Duodenal mucosa (tissue), 2 donors: ENCODE measurements around the gene RFX2.
A peak's percentile ranks its signal among the peaks of the same experiment; 100 is the strongest.
"Not testable (repeated sequence)": the region's sequence is repeated elsewhere in the genome, so short reads cannot be mapped to it uniquely, and the experiment has no call there.

ENCODE experiments used
- H3K27ac ChIP-seq: one replicate; pipeline ENCODE4 v1.7.0; 2013; ENCODE audit warnings: low read depth, low read length
- H3K27me3 ChIP-seq, 2 donors: one replicate each; pipeline ENCODE4 v1.7.0; 2013; ENCODE audit warnings: low read length in 2 of 2, control low read depth in 1 of 2; ENCODE audit not compliant: insufficient read depth in 2 of 2, control insufficient read depth in 1 of 2
- H3K36me3 ChIP-seq, 2 donors: one replicate each; pipeline ENCODE4 v1.7.0; 2013; ENCODE audit warnings: low read length in 2 of 2, control low read depth in 1 of 2; ENCODE audit not compliant: insufficient read depth in 2 of 2, control insufficient read depth in 1 of 2
- H3K4me1 ChIP-seq, 2 donors: one replicate each; pipeline ENCODE4 v1.7.0; 2013; ENCODE audit warnings: low read length in 2 of 2, control low read depth in 1 of 2; ENCODE audit not compliant: insufficient read depth in 2 of 2, control insufficient read depth in 1 of 2
- H3K4me3 ChIP-seq, 2 donors: one replicate each; pipeline ENCODE4 v1.7.0; 2013; ENCODE audit warnings: low read length in 2 of 2, low read depth in 1 of 2
- H3K9ac ChIP-seq, 2 donors: one replicate each; pipeline ENCODE4 v1.7.0; 2013; ENCODE audit warnings: low read length in 2 of 2, low read depth in 1 of 2
- H3K9me3 ChIP-seq, 2 donors: one replicate each; pipeline ENCODE4 v1.7.0; 2013; ENCODE audit warnings: low read length in 2 of 2, control low read depth in 1 of 2; ENCODE audit not compliant: control insufficient read depth in 1 of 2

The RFX2 gene

DNA sequence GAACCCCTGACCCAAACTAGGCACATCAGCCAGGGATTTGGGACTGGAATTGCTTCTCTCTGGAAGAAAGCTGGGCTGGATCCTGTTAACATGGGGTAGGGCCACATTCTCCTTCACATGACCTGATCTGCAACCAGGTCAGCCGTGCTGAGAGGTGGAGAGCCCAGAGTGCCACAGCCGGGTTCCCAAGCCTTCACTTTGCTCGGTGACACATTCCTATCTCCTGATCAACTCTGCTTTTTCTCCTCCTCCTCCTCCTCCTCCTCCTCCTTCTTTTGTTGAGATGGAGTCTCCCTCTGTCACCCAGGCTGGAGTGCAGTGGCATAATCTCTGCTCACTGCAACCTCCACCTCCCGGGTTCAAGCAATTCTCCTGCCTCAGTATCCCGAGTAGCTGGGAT, 124.5 kb downstream of the RFX2 start:
- H3K27me3 ChIP-seq, H3K9me3 ChIP-seq, H3K36me3 ChIP-seq, H3K4me1 ChIP-seq, H3K4me3 ChIP-seq, H3K27ac ChIP-seq, H3K9ac ChIP-seq: not testable (repeated sequence)

- no peaks in the 10 kb centered on the region for H3K27me3 ChIP-seq
- H3K9me3 ChIP-seq: no peaks in the 10 kb centered on the region
- no peak overlapping the region for H3K4me3 ChIP-seq
- H3K9ac ChIP-seq: no peak overlapping the region
- H3K27ac ChIP-seq: no peak overlapping the region
- H3K36me3 ChIP-seq: no peaks in the 10 kb centered on the region
- H3K4me1 ChIP-seq: peaks cover 6 to 10% of the 10 kb centered on the region in 2 donors
Observed at GRCh38 chr19:5985098-5985783, 125.1 kb downstream of the RFX2 start.

GRCh38 chr19:5984600-5984999, 125.7 kb downstream of the RFX2 start:
- Histone ChIP-seq H3K4me3 (no peak overlapping the region), H3K9ac (no peak overlapping the region), H3K27ac (no peak overlapping the region), H3K36me3 (no peaks in the 10 kb centered on the region), H3K27me3 (no peaks in the 10 kb centered on the region), H3K9me3 (no peaks in the 10 kb centered on the region), H3K4me1 (peaks cover 7 to 10% of the 10 kb centered on the region in 2 donors)

DNA sequence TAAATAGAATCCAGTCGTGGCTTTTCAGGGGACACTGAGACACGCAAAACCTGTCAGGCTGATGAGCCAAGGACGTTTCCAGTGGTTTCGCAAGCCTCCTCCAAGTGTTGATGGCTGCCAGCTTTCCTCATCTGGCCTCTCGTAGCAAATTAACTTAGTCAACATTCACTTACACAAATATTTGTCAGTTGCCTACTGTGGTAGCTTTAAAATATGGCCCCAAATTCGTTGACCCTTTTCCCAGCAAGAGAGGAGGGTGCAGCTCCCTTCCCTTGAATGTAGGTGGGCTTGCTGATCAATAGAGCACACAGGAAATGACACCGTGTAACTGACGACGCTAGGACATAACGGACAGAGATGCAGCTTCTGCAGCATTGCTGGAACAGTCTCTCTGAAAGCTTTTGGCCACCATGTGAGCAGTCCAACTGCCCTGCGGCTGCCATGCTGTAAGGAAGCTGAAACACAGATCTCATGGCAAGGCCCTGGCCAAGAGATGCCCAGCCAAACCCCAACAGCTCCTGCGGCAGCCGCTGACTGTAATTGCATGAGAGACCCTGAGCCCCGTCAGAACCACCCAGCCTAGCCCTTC, 126.8 kb downstream of the RFX2 start:
- Histone ChIP-seq H3K9me3 (no peaks in the 10 kb centered on the region), H3K4me3 (no peak overlapping the region), H3K27me3 (no peaks in the 10 kb centered on the region), H3K9ac (no peak overlapping the region), H3K4me1 (peaks cover 16 to 17% of the 10 kb centered on the region in 2 donors), H3K27ac (no peak overlapping the region), H3K36me3 (no peaks in the 10 kb centered on the region)

DNA sequence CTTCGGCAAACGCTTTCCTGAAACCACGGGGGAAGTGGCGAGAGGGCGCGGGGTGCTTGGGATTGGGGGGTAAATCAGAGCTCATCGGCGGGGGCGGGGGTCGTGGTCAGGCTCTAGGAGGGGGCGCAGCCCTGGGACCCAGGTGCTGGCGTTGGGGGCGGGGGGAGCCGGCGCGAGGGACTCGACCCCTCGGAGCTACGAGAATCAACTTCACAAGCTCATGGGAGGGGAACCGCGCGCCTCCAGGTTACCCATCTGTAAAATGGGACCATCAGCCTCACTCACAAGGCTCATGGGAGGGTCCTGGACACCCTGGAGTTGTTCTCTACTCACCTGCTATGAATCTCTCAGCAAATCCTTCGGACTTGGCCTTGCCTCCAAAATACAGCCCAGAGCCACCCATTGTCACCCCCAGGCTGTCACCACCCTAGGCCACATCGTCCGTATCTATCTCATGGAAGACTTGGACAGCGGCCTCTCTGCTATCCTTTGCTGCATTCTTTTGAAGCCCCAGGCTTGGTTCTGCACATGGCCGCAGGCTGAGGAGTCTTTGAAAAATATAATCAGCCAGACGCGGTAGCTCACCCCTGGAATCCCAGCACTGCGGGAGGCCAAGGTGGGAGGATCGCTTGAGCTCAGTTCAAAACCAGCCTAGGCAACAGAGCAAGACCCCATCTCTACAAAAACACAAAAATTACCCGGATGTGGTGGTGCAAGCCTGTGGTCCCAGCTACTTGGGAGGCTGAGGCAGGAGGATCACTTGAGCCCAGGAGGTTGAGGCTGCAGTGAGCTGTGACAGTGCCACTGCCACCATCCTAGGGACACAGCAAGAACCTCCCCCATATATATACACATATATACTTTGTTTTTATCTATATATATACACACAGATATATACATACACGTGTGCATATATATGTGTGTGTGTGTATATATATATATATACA, 131.4 kb downstream of the RFX2 start:
- Histone ChIP-seq H3K4me3 (peak overlapping the region; percentile 68 to 76), H3K27ac (peak overlapping the region; percentile 81), H3K27me3 (no peaks in the 10 kb centered on the region), H3K9me3 (no peaks in the 10 kb centered on the region), H3K36me3 (peaks cover 0 to 7% of the 10 kb centered on the region in 2 donors), H3K9ac (peak overlapping the region; percentile 69 to 90), H3K4me1 (peaks cover 39 to 48% of the 10 kb centered on the region in 2 donors)

DNA sequence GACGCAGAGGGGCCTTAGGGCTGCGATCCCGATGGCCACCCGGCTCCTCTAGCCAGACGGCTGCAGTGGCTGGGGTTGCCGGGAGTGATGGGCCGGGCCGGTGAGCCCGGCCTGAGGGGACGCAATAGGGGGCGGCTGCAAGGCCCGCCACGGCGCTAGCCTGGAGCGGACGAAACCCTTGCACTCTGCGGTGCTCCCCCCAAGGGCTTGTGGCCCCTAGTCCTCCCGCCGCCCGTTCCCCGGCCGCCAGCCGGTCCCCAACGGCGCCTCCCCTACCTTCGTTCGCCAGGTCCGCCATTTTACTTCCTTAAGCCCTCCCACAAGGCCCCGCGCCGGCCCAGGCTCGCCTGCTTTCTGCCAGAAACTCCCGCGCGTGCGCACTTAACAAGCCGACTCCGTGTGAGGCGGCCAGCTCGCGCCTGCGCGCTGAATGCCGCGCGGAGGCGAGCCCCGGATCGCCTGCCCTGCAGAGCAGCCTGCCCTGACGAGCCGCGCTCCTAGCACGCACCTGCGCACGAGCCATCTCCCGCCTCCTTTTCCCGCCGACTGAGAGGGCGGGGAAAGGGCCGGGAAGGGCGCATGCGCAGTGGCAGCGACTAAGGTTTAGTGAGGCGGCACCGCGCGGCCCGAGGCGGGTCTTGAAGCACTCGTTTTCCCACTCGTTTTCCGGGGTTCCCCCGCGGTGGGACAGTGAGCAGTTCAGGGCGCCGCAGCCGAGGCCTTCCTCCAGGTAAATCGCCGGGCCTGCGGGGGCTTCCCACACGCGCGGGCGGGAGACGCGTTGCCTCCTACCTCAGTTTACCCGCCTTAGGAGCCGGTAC, 132.3 kb downstream of the RFX2 start, which contains the start of gene RANBP3:
Gene RANBP3, minus strand, starts transcription at position 356 of the 821 bp plus-strand sequence. Its CDS starts 58 bp downstream, at position 298.
- Histone ChIP-seq H3K36me3 (peaks cover 6 to 15% of the 10 kb centered on the region in 2 donors), H3K9me3 (no peaks in the 10 kb centered on the region), H3K4me3 (peak within 1 kb of the TSS; percentile 81 to 90), H3K9ac (peak within 1 kb of the TSS; percentile 90 to 92), H3K27me3 (no peaks in the 10 kb centered on the region), H3K27ac (peak within 1 kb of the TSS; percentile 81), H3K4me1 (peaks cover 42 to 51% of the 10 kb centered on the region in 2 donors)

DNA sequence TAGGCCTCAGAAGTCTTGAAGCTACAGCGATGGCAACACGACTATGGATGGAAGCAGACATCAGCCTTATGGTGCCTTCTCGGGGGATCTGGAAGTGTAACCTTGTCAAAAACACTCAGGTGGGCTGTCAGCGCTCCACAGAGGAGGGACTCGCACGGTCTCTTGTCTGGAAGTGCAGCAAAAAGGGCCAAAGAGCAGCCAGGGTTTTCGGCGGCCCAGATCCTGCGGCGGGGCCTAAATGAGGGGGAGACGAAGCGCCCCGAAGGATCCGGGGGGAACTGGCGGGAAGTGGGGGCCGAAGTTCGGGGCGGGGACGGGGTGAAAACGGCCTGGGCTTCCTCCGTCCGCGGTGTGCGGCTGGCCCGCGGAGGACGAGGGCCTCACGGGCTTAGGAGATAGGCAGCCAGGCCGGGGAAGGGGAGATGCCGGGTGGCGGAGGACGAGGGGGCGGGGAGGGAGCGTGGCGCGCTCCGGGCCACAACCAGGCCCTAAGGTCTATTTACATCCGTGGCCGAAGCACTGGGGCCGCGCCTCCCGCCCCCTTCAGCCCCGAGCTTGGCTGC, 133.0 kb downstream of the RFX2 start:
- Histone ChIP-seq H3K27me3 (no peaks in the 10 kb centered on the region), H3K9ac (peak overlapping the region; percentile 88 to 92), H3K4me3 (peak overlapping the region; percentile 81 to 90), H3K36me3 (peaks cover 6 to 19% of the 10 kb centered on the region in 2 donors), H3K9me3 (no peaks in the 10 kb centered on the region), H3K27ac (peak overlapping the region; percentile 70), H3K4me1 (peaks cover 42 to 51% of the 10 kb centered on the region in 2 donors)

DNA sequence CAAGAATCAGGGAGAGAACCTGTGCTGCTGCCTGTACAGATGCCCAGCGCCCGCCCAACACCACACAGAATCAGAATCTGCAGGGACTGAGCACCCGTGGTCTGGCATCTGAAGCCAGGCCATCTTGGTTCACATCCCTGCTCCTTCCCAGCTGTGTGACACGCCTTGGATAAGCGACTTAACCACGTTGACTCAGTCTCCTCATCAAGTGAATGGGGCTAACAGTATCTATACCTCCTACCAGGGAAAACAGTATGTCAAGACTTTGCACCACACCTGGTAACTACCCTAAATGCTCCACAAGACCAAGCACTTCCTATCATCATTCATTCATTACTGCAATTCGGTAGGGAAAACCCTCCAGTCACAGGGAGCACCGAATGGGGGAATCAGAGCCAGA, 133.5 kb downstream of the RFX2 start:
- no peaks in the 10 kb centered on the region for H3K27me3 ChIP-seq
- H3K27ac ChIP-seq: no peak overlapping the region
- peaks cover 6 to 25% of the 10 kb centered on the region in 2 donors for H3K36me3 ChIP-seq
- H3K4me3 ChIP-seq: peak overlapping the region; percentile 81 to 90
- peaks cover 42 to 56% of the 10 kb centered on the region in 2 donors for H3K4me1 ChIP-seq
- H3K9ac ChIP-seq: peak overlapping the region; percentile 88 to 92
- H3K9me3 ChIP-seq: no peaks in the 10 kb centered on the region

GRCh38 chr19:5975388-5975728, 134.9 kb downstream of the RFX2 start:
- no peaks in the 10 kb centered on the region for H3K9me3 ChIP-seq
- peaks cover 49 to 56% of the 10 kb centered on the region in 2 donors for H3K4me1 ChIP-seq
- peak overlapping the region in 1 of 2 donors; percentile 5 for H3K4me3 ChIP-seq
- H3K27me3 ChIP-seq: no peaks in the 10 kb centered on the region
- H3K36me3 ChIP-seq: peaks cover 6 to 29% of the 10 kb centered on the region in 2 donors
- no peak overlapping the region for H3K9ac ChIP-seq
- no peak overlapping the region for H3K27ac ChIP-seq
